ENCODE measurements around the gene JUNB.

JUNB gene

GRCh38 chr19:12750851-12751250 lies 40.4 kb upstream of the JUNB start:
- Histone ChIP-seq H3K36me3 (ENCODE audit: low read depth) (peaks cover 13% of the 10 kb centered on the region), H3K27me3 (ENCODE audit: insufficient read depth, poor library complexity, severe bottlenecking) (no peaks in the 10 kb centered on the region), H3K4me1 (ENCODE audit: insufficient read depth, poor library complexity, severe bottlenecking) (peaks cover 15% of the 10 kb centered on the region), H3K4me3 (ENCODE audit: severe bottlenecking) (no peak overlapping the region), H3K27ac (ENCODE audit: poor library complexity, severe bottlenecking) (peak overlapping the region; percentile 9), H3K9me3 (ENCODE audit: severe bottlenecking) (no peaks in the 10 kb centered on the region)
- DNase-seq (ENCODE audit: low spot score) (no peak), ATAC-seq (ENCODE audit: low read depth) (no peak)
- no peak for TF ChIP-seq CTCF (IDR thresholded peaks at IDR 0.05; ENCODE audit: poor library complexity, severe bottlenecking)

- H3K36me3 ChIP-seq (ENCODE audit: low read depth) = peaks cover 7% of the 10 kb centered on the region; the same call in 1 of the 2 replicates
- ATAC-seq (ENCODE audit: low read depth) = no peak
- H3K4me1 ChIP-seq (ENCODE audit: insufficient read depth, poor library complexity, severe bottlenecking) = peaks cover 15% of the 10 kb centered on the region
- no peak for TF ChIP-seq CTCF (IDR thresholded peaks at IDR 0.05; ENCODE audit: poor library complexity, severe bottlenecking)
- no peak for DNase-seq (ENCODE audit: low spot score)
- H3K27me3 ChIP-seq (ENCODE audit: insufficient read depth, poor library complexity, severe bottlenecking) = no peaks in the 10 kb centered on the region
- no peaks in the 10 kb centered on the region for H3K9me3 ChIP-seq (ENCODE audit: severe bottlenecking)
- H3K27ac ChIP-seq (ENCODE audit: poor library complexity, severe bottlenecking) = peak within 1 kb of the TSS; percentile 9
- H3K4me3 ChIP-seq (ENCODE audit: severe bottlenecking) = no peak within 1 kb of the TSS
Measured at GRCh38 chr19:12751635-12752034, 39.7 kb upstream of the JUNB start, which contains the start of gene BEST2. BEST2 (plus strand) TSS chr19:12751791; CDS start chr19:12752593, 802 bp downstream.

GRCh38 chr19:12752056-12752781 lies 39.1 kb upstream of the JUNB start:
- Histone ChIP-seq H3K27me3 (ENCODE audit: insufficient read depth, poor library complexity, severe bottlenecking) (no peaks in the 10 kb centered on the region), H3K36me3 (ENCODE audit: low read depth) (peaks cover 5% of the 10 kb centered on the region; the same call in 1 of the 2 replicates), H3K4me1 (ENCODE audit: insufficient read depth, poor library complexity, severe bottlenecking) (peaks cover 15% of the 10 kb centered on the region), H3K27ac (ENCODE audit: poor library complexity, severe bottlenecking) (no peak overlapping the region), H3K9me3 (ENCODE audit: severe bottlenecking) (no peaks in the 10 kb centered on the region), H3K4me3 (ENCODE audit: severe bottlenecking) (no peak overlapping the region)
- no peak for TF ChIP-seq CTCF (IDR thresholded peaks at IDR 0.05; ENCODE audit: poor library complexity, severe bottlenecking)
- DNase-seq (ENCODE audit: low spot score) (no peak), ATAC-seq (ENCODE audit: low read depth) (no peak)

- Histone ChIP-seq H3K9me3 (ENCODE audit: severe bottlenecking) (no peaks in the 10 kb centered on the region), H3K27ac (ENCODE audit: poor library complexity, severe bottlenecking) (no peak overlapping the region), H3K4me3 (ENCODE audit: severe bottlenecking) (no peak overlapping the region), H3K27me3 (ENCODE audit: insufficient read depth, poor library complexity, severe bottlenecking) (no peaks in the 10 kb centered on the region), H3K36me3 (ENCODE audit: low read depth) (no peaks in the 10 kb centered on the region), H3K4me1 (ENCODE audit: insufficient read depth, poor library complexity, severe bottlenecking) (peaks cover 12% of the 10 kb centered on the region)
- no peak for DNase-seq (ENCODE audit: low spot score)
- no peak for TF ChIP-seq CTCF (IDR thresholded peaks at IDR 0.05; ENCODE audit: poor library complexity, severe bottlenecking)
- ATAC-seq (ENCODE audit: low read depth) = no peak
Measured at GRCh38 chr19:12754465-12755196, 36.7 kb upstream of the JUNB start.
